ENCODE measurements around the gene SLC26A11.

SLC26A11 gene

DNA sequence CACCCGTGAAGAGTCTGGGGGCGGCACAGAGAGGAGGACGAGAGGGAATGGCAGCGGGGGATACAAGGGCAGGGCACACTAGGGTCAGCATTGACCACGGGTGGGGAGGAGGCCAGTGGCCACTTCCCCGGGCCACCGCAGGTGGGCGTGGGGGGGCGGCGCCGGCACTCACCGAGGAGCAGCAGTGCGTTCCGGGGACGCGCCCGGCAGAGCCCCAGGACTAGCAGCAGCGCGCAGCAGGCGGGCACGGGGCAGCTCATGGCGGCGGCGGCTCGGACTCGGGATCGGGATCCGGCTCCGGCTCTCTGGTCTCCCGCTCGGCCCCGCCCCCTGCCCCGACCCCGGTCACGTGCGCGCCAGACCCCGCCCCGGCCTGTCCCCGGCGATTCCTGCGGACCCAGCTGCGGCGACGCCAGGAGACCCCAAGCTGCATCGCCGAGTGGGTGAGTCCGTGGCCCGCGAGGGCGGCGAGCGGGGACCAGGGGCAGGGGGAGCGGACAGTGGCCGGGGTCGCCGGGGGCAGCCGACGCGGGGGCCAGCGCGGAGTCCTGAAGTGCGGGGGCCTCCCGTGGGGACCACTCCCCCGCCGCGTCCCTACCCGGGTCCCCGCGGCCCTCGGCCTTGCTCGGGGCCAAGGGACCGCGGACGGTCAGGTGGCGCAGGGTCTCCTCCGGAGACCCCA is at the start of gene SLC26A11, which contains the start of gene SGSH:
SLC26A11 (plus strand) TSS at position 374 of the 682 bp plus-strand sequence. CDS start 1,134 bp downstream, outside the sequence.
SGSH (minus strand) TSS at position 280 of the 682 bp plus-strand sequence; CDS start at position 260, 20 bp downstream.
- DNase-seq: peak; percentile 34

- DNase-seq: no peak
Measured at GRCh38 chr17:80171681-80172080, 48.5 kb upstream of the SLC26A11 start.

DNA sequence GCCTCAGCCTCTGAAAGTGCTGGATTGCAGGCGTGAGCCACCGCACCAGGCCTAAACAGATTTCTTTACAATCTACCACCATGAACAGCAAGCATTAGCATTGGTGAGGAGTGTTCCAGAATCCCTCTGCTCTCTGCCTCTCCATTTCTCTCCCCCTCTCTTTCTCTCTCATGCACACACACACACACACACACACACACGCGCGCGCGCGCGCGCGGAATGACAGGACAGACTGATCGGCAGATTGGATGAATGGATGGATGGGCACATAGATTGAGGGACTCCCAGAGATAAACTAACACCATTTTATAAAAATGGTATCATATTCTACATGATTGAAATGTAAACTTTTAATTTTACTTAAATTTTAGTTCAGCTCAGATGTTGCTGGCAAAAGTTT is 47.1 kb upstream of the SLC26A11 start:
- DNase-seq: no peak

DNA sequence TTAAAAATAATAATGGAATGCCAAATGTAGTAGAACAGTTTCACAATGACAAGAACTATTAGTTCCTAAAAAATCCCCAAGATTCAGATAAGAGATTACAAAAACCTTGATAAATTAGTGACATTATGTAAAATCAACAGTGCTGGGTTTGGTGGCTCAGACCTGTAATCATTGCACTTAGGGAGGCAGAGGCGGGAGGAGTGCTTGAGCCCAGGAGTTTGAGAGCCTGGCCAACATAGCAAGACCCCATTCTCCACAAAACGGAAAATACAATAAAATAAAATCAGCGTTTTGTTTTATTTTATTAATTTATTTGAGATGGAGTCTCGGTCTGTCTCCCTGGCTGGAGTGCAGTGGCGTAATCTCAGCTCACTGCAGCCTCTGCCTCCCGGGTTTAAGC is 46.3 kb upstream of the SLC26A11 start:
- DNase-seq: no peak

GRCh38 chr17:80176757-80177156 is 43.5 kb upstream of the SLC26A11 start:
- DNase-seq: no peak

DNA sequence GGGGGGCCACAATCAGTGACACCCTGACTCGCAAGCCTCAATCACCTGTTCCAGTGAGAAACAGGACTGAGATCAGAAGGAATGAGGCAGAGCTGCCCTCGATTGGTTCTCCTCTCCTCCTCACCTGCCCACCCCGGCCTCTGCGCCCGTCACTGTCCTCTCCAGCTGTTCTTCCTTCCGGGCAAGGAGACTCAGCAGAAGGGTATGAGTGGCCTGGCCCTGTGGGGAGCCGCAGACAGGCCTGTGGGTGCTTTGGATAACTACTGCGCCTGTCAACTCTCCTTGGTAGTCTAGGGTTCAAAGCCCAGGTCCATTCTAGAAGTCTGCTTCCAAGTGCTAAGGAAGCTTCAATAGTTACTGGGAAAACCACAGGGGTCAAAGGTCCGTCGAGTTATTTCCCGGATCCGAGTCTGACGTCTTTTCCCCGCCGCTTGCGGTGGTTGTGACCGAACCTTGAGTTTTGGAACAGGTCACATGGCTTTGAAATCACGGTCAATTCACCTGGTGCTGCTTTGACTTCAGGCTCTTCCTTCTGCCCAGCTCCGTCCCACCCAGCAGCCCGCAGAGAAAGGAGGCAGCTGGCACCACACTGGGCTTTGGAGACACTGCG is 42.1 kb upstream of the SLC26A11 start:
- DNase-seq: no peak

GRCh38 chr17:80180192-80180591 is 40.0 kb upstream of the SLC26A11 start:
- DNase-seq: no peak

GRCh38 chr17:80181431-80181830 is 38.8 kb upstream of the SLC26A11 start:
- DNase-seq: no peak

- no peak for DNase-seq
Measured at GRCh38 chr17:80182118-80182844, 37.9 kb upstream of the SLC26A11 start.

GRCh38 chr17:80182845-80183223 is 37.4 kb upstream of the SLC26A11 start:
- DNase-seq: no peak

GRCh38 chr17:80183581-80184422 is 36.4 kb upstream of the SLC26A11 start:
- DNase-seq: no peak

GRCh38 chr17:80184423-80184714 is 35.9 kb upstream of the SLC26A11 start:
- DNase-seq: no peak

DNA sequence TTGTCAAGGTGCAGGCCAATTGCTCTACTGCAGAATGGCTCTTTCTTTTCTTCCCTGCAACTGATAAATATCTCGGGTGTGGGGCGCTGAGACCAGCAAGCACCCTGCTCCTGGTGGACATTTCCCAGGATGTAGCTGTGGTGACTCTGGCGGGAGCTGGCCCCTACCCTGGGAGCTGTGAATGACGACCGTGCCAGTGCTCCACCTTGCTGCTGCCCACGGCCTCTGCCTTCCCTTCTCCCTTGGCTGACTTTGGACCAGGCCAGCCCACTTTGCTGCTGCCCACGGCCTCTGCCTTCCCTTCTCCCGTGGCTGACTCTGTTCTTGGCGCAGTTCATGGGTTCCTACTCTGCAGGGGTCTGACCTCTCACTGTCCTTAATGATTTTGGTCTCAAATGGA is 34.3 kb upstream of the SLC26A11 start:
- DNase-seq: no peak

DNA sequence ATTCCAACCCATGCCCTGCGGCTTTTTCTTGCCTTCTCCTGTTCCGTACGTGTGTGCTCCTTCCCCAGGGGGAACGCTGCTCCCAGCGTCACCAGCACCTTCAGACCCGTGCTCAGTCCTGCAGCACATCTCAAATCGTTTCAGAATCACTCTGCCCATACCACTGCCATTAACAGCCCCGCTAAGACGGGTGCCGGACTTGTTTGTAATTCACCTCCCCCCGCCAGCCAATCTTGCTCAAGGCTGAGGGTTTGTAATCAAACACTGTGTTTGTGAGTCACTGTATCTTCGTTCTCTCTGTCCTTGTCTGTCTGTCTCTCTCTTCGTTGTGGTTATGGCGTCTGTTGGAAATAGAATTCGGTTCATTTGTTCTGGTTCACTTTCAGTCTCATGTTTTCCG is 33.1 kb upstream of the SLC26A11 start:
- no peak for DNase-seq

DNA sequence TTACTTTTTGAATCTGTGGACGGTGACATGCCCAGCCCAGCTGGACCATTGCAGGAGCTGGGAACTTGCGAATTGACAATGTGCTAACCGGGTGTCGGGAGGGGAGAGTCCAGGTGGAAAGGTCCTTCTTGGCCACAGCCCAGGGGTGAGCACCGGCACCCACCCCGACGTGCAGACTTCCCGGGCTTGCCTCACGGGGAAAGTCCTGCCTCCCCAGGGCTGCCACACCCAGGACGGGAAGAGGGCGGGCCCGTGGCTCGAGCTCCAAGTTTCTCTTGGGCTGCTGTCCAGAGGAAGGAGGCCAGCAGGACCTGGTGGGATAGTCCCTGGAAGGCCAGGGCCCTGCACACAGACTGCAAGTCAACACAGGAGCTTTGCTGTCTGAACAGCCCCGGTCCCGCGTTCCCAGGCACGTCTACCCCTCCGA is 32.7 kb upstream of the SLC26A11 start:
- no peak for DNase-seq

GRCh38 chr17:80189611-80190010 is 30.6 kb upstream of the SLC26A11 start:
- no peak for DNase-seq

DNA sequence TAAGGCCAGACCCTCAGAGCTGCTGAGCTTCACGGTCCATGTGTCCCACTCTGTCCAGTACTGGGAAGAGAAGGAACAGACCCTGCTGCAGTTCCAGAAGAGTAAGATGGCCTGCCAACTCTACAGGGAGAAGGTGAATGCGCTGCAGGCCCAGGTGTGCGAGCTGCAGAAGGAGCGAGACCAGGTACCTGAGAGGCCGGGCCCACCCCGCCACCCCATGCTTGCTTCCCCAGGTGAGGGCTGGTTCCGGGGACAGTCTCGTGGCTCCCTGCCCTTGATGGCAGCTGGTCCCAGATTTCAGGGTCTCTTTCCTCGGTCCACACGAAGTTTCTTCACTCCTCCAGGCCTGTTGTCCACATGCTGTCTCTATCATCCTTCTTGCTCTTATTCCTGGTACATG is 29.5 kb upstream of the SLC26A11 start:
- no peak for DNase-seq

- DNase-seq: no peak
Measured at GRCh38 chr17:80191192-80191591, 29.0 kb upstream of the SLC26A11 start.

GRCh38 chr17:80191865-80192661 is 28.2 kb upstream of the SLC26A11 start:
- DNase-seq: no peak

- DNase-seq: no peak
Measured at GRCh38 chr17:80195141-80195540, 25.1 kb upstream of the SLC26A11 start.

- no peak for DNase-seq
Measured at GRCh38 chr17:80195671-80196529, 24.3 kb upstream of the SLC26A11 start.

Measured in NCI-H524 treated with DMSO at 0.1 percent for 48 hours (cell line).